Transverse colon (tissue), 4 donors: ENCODE data around the gene ASCL5.

Source experiments
- CTCF ChIP-seq, 5 experiments: fragments of 200-600 bp in 3 of 5; fragments of 450-650 bp in 2 of 5; sonication (generic) in 3 of 5; IDR thresholded peaks; 1 replicate in 2 of 5; 2 replicates in 3 of 5; pipeline ENCODE4 v1.5.1; 2016 to 2017; ENCODE audit warnings: antibody characterized with exemption in 5 of 5, inconsistent platforms in 3 of 5, mild to moderate bottlenecking in 2 of 5, moderate library complexity in 1 of 5
- EP300 ChIP-seq: sonication (generic); formaldehyde crosslinking; IDR thresholded peaks from one replicate; pipeline ENCODE4 v1.6.1; 2017; ENCODE audit warnings: antibody characterized with exemption, low read depth
- POLR2AphosphoS5 ChIP-seq, 3 donors: sonication (generic); formaldehyde crosslinking; IDR thresholded peaks; one replicate each; pipeline ENCODE4 v1.6.1; 2016; ENCODE audit warnings: antibody characterized with exemption in 3 of 3

GRCh38 chr1:201145816-201146215 is 18.8 kb upstream of the ASCL5 start:
- no peak for TF ChIP-seq POLR2AphosphoS5 (IDR thresholded peaks at IDR 0.05)
- no peak for TF ChIP-seq CTCF (IDR thresholded peaks at IDR 0.05)
- TF ChIP-seq EP300 = no peak
